Measurements from ENCODE around the gene NPAS3.

The NPAS3 gene

GRCh38 chr14:33120341-33120740 is 181.7 kb downstream of the NPAS3 start:
- H3K4me3 ChIP-seq (ENCODE audit: low read length): no peak overlapping the region
- TF ChIP-seq, protein P1, sequence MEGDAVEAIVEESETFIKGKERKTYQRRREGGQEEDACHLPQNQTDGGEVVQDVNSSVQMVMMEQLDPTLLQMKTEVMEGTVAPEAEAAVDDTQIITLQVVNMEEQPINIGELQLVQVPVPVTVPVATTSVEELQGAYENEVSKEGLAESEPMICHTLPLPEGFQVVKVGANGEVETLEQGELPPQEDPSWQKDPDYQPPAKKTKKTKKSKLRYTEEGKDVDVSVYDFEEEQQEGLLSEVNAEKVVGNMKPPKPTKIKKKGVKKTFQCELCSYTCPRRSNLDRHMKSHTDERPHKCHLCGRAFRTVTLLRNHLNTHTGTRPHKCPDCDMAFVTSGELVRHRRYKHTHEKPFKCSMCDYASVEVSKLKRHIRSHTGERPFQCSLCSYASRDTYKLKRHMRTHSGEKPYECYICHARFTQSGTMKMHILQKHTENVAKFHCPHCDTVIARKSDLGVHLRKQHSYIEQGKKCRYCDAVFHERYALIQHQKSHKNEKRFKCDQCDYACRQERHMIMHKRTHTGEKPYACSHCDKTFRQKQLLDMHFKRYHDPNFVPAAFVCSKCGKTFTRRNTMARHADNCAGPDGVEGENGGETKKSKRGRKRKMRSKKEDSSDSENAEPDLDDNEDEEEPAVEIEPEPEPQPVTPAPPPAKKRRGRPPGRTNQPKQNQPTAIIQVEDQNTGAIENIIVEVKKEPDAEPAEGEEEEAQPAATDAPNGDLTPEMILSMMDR (IDR thresholded peaks at IDR 0.05; ENCODE audit: low read depth, low read length): no peak
- no peak for TF ChIP-seq EZH2phosphoT487 (IDR thresholded peaks at IDR 0.05; ENCODE audit: low read depth)
- no peak overlapping the region for H3K4me2 ChIP-seq (ENCODE audit: low read length)
- H3K79me2 ChIP-seq (ENCODE audit: low read length): no peaks in the 10 kb centered on the region
- H3K36me3 ChIP-seq (replicated peaks; ENCODE audit: low read depth, low read length): no peaks in the 10 kb centered on the region
- H3K27ac ChIP-seq (ENCODE audit: low read length): no peak overlapping the region
- H3K9ac ChIP-seq (ENCODE audit: low read length): no peak overlapping the region
- no peaks in the 10 kb centered on the region for H3K4me1 ChIP-seq (ENCODE audit: low read length)
- no peak overlapping the region for H2AFZ ChIP-seq (ENCODE audit: low read depth, low read length)
- H3K9me3 ChIP-seq (ENCODE audit: insufficient read depth, low read length): no peaks in the 10 kb centered on the region
- H4K20me1 ChIP-seq (ENCODE audit: insufficient read depth, low read length): no peaks in the 10 kb centered on the region
- H3K27me3 ChIP-seq (ENCODE audit: low read depth, low read length): no peaks in the 10 kb centered on the region

- H2AFZ ChIP-seq (ENCODE audit: low read depth, low read length): no peak overlapping the region
- H3K4me3 ChIP-seq (ENCODE audit: low read length): no peak overlapping the region
- H3K27ac ChIP-seq (ENCODE audit: low read length): no peak overlapping the region
Observed at GRCh38 chr14:33120966-33121365, 182.3 kb downstream of the NPAS3 start.

GRCh38 chr14:33123281-33123680 is 184.6 kb downstream of the NPAS3 start:
- Histone ChIP-seq H3K4me2 (ENCODE audit: low read length) (no peak overlapping the region), H3K79me2 (ENCODE audit: low read length) (no peaks in the 10 kb centered on the region), H3K27me3 (ENCODE audit: low read depth, low read length) (no peaks in the 10 kb centered on the region), H3K4me3 (ENCODE audit: low read length) (no peak overlapping the region), H3K9ac (ENCODE audit: low read length) (no peak overlapping the region), H3K27ac (ENCODE audit: low read length) (no peak overlapping the region), H2AFZ (ENCODE audit: low read depth, low read length) (no peak overlapping the region), H3K9me3 (ENCODE audit: insufficient read depth, low read length) (no peaks in the 10 kb centered on the region), H3K36me3 (replicated peaks; ENCODE audit: low read depth, low read length) (no peaks in the 10 kb centered on the region), H4K20me1 (ENCODE audit: insufficient read depth, low read length) (no peaks in the 10 kb centered on the region), H3K4me1 (ENCODE audit: low read length) (no peaks in the 10 kb centered on the region)
- no peak for TF ChIP-seq EZH2phosphoT487 (IDR thresholded peaks at IDR 0.05; ENCODE audit: low read depth)

More at GRCh38 chr14:33120966-33121365, 182.3 kb downstream of the NPAS3 start:
- Histone ChIP-seq H3K9me3 (ENCODE audit: insufficient read depth, low read length) (no peaks in the 10 kb centered on the region), H3K79me2 (ENCODE audit: low read length) (no peaks in the 10 kb centered on the region), H3K9ac (ENCODE audit: low read length) (no peak overlapping the region), H4K20me1 (ENCODE audit: insufficient read depth, low read length) (no peaks in the 10 kb centered on the region), H3K4me1 (ENCODE audit: low read length) (no peaks in the 10 kb centered on the region), H3K4me2 (ENCODE audit: low read length) (no peak overlapping the region), H3K27me3 (ENCODE audit: low read depth, low read length) (no peaks in the 10 kb centered on the region), H3K36me3 (replicated peaks; ENCODE audit: low read depth, low read length) (no peaks in the 10 kb centered on the region)
- TF ChIP-seq, protein P1 (IDR thresholded peaks at IDR 0.05; ENCODE audit: low read depth, low read length): no peak
- no peak for TF ChIP-seq EZH2phosphoT487 (IDR thresholded peaks at IDR 0.05; ENCODE audit: low read depth)

DNA sequence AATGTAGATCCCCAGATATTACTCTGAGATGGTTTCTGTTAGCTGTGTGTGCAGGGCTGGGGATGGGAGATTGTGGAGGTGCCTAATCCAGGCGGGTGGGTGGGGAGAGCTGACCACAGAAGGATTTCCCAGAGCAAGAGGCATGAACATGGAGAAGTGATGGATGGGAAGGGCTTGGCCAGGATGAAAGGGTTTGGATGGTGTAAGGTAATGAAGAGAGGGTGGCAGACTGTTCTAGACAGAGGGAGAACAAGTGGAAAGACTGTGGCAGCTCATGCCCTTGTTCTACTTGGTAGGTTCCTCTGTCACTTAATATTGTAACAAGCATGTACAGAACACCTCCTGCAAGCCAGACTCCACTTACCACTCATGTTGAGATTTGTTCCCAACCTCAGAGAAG is 187.8 kb downstream of the NPAS3 start:
- H3K4me3 ChIP-seq (ENCODE audit: low read length): no peak overlapping the region
- no peaks in the 10 kb centered on the region for H3K27me3 ChIP-seq (ENCODE audit: low read depth, low read length)
- H2AFZ ChIP-seq (ENCODE audit: low read depth, low read length): no peak overlapping the region

More for the DNA sequence above, 187.8 kb downstream of the NPAS3 start:
- TF ChIP-seq EZH2phosphoT487 (IDR thresholded peaks at IDR 0.05; ENCODE audit: low read depth): no peak
- TF ChIP-seq, protein P1 (IDR thresholded peaks at IDR 0.05; ENCODE audit: low read depth, low read length): no peak
- Histone ChIP-seq H3K4me2 (ENCODE audit: low read length) (no peak overlapping the region), H3K4me1 (ENCODE audit: low read length) (no peaks in the 10 kb centered on the region), H3K79me2 (ENCODE audit: low read length) (no peaks in the 10 kb centered on the region), H4K20me1 (ENCODE audit: insufficient read depth, low read length) (no peaks in the 10 kb centered on the region), H3K9me3 (ENCODE audit: insufficient read depth, low read length) (no peaks in the 10 kb centered on the region), H3K27ac (ENCODE audit: low read length) (no peak overlapping the region), H3K36me3 (replicated peaks; ENCODE audit: low read depth, low read length) (no peaks in the 10 kb centered on the region), H3K9ac (ENCODE audit: low read length) (no peak overlapping the region)

Data from OCI-LY3 (cell line).